ENCODE results near the gene FOLR2. TPM values are rescaled to one million over a fixed set of nuclear protein-coding genes. Genes with fewer than 3 reads are reported as not detected.
"Not testable (repeated sequence)": the region's sequence is repeated elsewhere in the genome, so short reads cannot be mapped to it uniquely, and the experiment has no call there.

Gene FOLR2
- total RNA-seq = not detected
- total RNA-seq (2013) = 0.45 TPM

- Histone ChIP-seq H3K36me3 (ENCODE audit: control insufficient read depth, insufficient read depth, low read length) (no peaks in the 10 kb centered on the region), H3K9me3 (ENCODE audit: control insufficient read depth, insufficient read depth, low read length) (no peaks in the 10 kb centered on the region), H3K4me3 (ENCODE audit: low read length) (no peak within 1 kb of the TSS), H3K27me3 (ENCODE audit: control insufficient read depth, insufficient read depth, low read length) (no peaks in the 10 kb centered on the region), H3K4me1 (ENCODE audit: control insufficient read depth, insufficient read depth, low read length) (peaks cover 25% of the 10 kb centered on the region), H3K27ac (ENCODE audit: low read length) (no peak within 1 kb of the TSS)
- Mint-ChIP-seq H3K27ac (no peak within 1 kb of the TSS), H3K27me3 (ENCODE audit: low read depth in 2 of 2) (peaks cover 14 to 17% of the 10 kb centered on the region in 2 donors), H3K4me3 (peak within 1 kb of the TSS; percentile 38), H3K4me1 (peaks cover 7 to 17% of the 10 kb centered on the region in 2 donors), H3K36me3 (no peaks in the 10 kb centered on the region), H3K9me3 (no peaks in the 10 kb centered on the region)
- ATAC-seq (no peak), DNase-seq (no peak)
- TF ChIP-seq, protein P1, sequence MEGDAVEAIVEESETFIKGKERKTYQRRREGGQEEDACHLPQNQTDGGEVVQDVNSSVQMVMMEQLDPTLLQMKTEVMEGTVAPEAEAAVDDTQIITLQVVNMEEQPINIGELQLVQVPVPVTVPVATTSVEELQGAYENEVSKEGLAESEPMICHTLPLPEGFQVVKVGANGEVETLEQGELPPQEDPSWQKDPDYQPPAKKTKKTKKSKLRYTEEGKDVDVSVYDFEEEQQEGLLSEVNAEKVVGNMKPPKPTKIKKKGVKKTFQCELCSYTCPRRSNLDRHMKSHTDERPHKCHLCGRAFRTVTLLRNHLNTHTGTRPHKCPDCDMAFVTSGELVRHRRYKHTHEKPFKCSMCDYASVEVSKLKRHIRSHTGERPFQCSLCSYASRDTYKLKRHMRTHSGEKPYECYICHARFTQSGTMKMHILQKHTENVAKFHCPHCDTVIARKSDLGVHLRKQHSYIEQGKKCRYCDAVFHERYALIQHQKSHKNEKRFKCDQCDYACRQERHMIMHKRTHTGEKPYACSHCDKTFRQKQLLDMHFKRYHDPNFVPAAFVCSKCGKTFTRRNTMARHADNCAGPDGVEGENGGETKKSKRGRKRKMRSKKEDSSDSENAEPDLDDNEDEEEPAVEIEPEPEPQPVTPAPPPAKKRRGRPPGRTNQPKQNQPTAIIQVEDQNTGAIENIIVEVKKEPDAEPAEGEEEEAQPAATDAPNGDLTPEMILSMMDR (IDR thresholded peaks at IDR 0.05) = no peak
- intact Hi-C loops (cut with micrococcal nuclease) = no loop called here
- WGBS (ENCODE audit: insufficient coverage) = 92% methylated on average over 6 of the region's 6 CpGs
Observed at GRCh38 chr11:72216638-72217037, at the start of gene FOLR2. FOLR2 (plus strand) TSS chr11:72216794; CDS start chr11:72218585, 1,791 bp downstream.

- DNase-seq; H3K27me3 ChIP-seq (ENCODE audit: control insufficient read depth, insufficient read depth, low read length); H3K27ac ChIP-seq (ENCODE audit: low read length); H3K27ac Mint-ChIP-seq; H3K4me3 ChIP-seq (ENCODE audit: low read length); H3K4me1 ChIP-seq (ENCODE audit: control insufficient read depth, insufficient read depth, low read length); H3K4me3 Mint-ChIP-seq; intact Hi-C loops (cut with micrococcal nuclease); ATAC-seq; H3K9me3 ChIP-seq (ENCODE audit: control insufficient read depth, insufficient read depth, low read length); H3K36me3 ChIP-seq (ENCODE audit: control insufficient read depth, insufficient read depth, low read length); H3K27me3 Mint-ChIP-seq (ENCODE audit: low read depth in 2 of 2); H3K9me3 Mint-ChIP-seq; H3K36me3 Mint-ChIP-seq: not testable (repeated sequence)
- H3K4me1 Mint-ChIP-seq = peaks cover 12 to 15% of the 10 kb centered on the region in 2 donors
- WGBS (ENCODE audit: insufficient coverage) = 96% methylated on average over 5 of the region's 5 CpGs
Observed at GRCh38 chr11:72169046-72169555, 47.5 kb upstream of the FOLR2 start.

GRCh38 chr11:72169754-72170153 is 46.8 kb upstream of the FOLR2 start:
- 67% methylated on average over 3 of the region's 3 CpGs for WGBS (ENCODE audit: insufficient coverage)
- H3K9me3 Mint-ChIP-seq; ATAC-seq; H3K4me3 ChIP-seq (ENCODE audit: low read length); H3K27me3 Mint-ChIP-seq (ENCODE audit: low read depth in 2 of 2); H3K4me1 ChIP-seq (ENCODE audit: control insufficient read depth, insufficient read depth, low read length); H3K36me3 Mint-ChIP-seq; H3K36me3 ChIP-seq (ENCODE audit: control insufficient read depth, insufficient read depth, low read length); H3K27me3 ChIP-seq (ENCODE audit: control insufficient read depth, insufficient read depth, low read length); H3K27ac ChIP-seq (ENCODE audit: low read length); H3K9me3 ChIP-seq (ENCODE audit: control insufficient read depth, insufficient read depth, low read length); DNase-seq; H3K4me3 Mint-ChIP-seq; intact Hi-C loops (cut with micrococcal nuclease): not testable (repeated sequence)
- peak overlapping the region in 1 of 2 donors; percentile 54 for H3K27ac Mint-ChIP-seq
- H3K4me1 Mint-ChIP-seq = peaks cover 12 to 15% of the 10 kb centered on the region in 2 donors

GRCh38 chr11:72172043-72172442 is 44.6 kb upstream of the FOLR2 start:
- intact Hi-C loops (cut with micrococcal nuclease); H3K4me1 ChIP-seq (ENCODE audit: control insufficient read depth, insufficient read depth, low read length); H3K27me3 ChIP-seq (ENCODE audit: control insufficient read depth, insufficient read depth, low read length); DNase-seq; H3K9me3 ChIP-seq (ENCODE audit: control insufficient read depth, insufficient read depth, low read length); H3K36me3 Mint-ChIP-seq; H3K4me3 Mint-ChIP-seq; ATAC-seq; H3K27ac Mint-ChIP-seq; H3K9me3 Mint-ChIP-seq; H3K4me3 ChIP-seq (ENCODE audit: low read length); H3K27me3 Mint-ChIP-seq (ENCODE audit: low read depth in 2 of 2); H3K27ac ChIP-seq (ENCODE audit: low read length); H3K36me3 ChIP-seq (ENCODE audit: control insufficient read depth, insufficient read depth, low read length): not testable (repeated sequence)
- WGBS (ENCODE audit: insufficient coverage) = 85% methylated on average over 3 of the region's 4 CpGs
- H3K4me1 Mint-ChIP-seq = peaks cover 12 to 15% of the 10 kb centered on the region in 2 donors

- intact Hi-C loops (cut with micrococcal nuclease) = no loop called here
- peaks cover 12 to 15% of the 10 kb centered on the region in 2 donors for H3K4me1 Mint-ChIP-seq
- no peak overlapping the region for H3K27ac Mint-ChIP-seq
- H3K4me3 ChIP-seq (ENCODE audit: low read length) = no peak overlapping the region
- ATAC-seq = no peak
- no peaks in the 10 kb centered on the region for H3K9me3 ChIP-seq (ENCODE audit: control insufficient read depth, insufficient read depth, low read length)
- 90% methylated on average over 3 of the region's 3 CpGs for WGBS (ENCODE audit: insufficient coverage)
- TF ChIP-seq, protein P1 (IDR thresholded peaks at IDR 0.05) = no peak
- no peaks in the 10 kb centered on the region for H3K36me3 ChIP-seq (ENCODE audit: control insufficient read depth, insufficient read depth, low read length)
- H3K36me3 Mint-ChIP-seq = no peaks in the 10 kb centered on the region
- peaks cover 3% of the 10 kb centered on the region for H3K4me1 ChIP-seq (ENCODE audit: control insufficient read depth, insufficient read depth, low read length)
- no peaks in the 10 kb centered on the region for H3K9me3 Mint-ChIP-seq
- H3K27ac ChIP-seq (ENCODE audit: low read length) = no peak overlapping the region
- no peak for DNase-seq
- no peaks in the 10 kb centered on the region for H3K27me3 Mint-ChIP-seq (ENCODE audit: low read depth in 2 of 2)
- H3K27me3 ChIP-seq (ENCODE audit: control insufficient read depth, insufficient read depth, low read length) = no peaks in the 10 kb centered on the region
- H3K4me3 Mint-ChIP-seq = no peak overlapping the region
Observed at GRCh38 chr11:72173291-72173690, 43.3 kb upstream of the FOLR2 start.
